Activated effector memory CD4-positive, alpha-beta T cell treated with anti-CD3 and anti-CD28 coated beads, Interleukin-2, amount 50 U/mL, for 16 hours (primary cell): Measurements from ENCODE around the gene SUFU.

Experiments
- DNase-seq: peaks from one replicate; pipeline ENCODE4 v3.0.0-alpha.2; 2020

Gene SUFU

DNA sequence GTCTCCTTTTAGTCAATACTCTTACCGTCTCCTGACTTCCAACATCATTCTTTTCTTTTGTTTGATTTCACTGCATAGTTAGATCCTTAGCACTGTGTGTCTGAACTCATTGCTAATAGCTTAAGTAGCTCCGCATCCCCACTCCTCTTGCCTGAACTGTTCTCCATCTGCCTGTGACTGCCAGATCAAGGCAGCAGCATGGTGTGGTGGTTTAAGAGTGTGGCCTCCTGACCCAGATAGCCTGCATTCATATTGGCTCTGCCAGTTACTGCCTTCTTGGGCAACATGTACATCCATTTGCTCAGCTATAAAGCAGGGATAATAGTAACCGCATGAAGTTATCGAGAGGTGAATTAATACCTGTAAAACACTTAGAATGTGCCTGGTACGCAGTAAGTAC is 50.8 kb downstream of the SUFU start:
- peak; percentile 9 for DNase-seq

DNA sequence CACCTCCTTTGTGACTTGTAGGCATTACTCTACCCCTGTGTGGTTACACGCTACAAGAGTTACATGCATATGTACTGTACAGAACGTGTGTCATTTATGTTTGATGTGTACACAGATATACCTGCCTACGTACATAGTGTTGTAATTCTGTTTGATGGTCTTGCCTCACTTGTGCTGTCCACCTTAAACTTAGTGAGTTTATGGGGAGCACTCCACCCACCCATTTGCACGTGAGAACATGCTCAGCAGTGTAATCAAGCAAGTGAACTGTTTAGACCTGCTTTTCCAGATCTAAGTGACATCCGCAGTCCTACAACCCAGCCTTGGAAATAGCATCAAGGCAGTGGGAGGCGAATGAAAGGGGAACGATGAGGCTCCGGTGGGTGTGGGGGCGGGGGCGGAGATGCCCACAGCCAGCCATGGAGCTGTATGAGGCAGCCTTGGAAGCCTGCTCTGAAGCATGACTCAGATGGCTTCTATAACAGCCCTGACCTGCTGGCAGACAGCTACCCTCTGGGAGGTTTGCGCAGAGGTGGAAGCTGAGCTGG is 52.1 kb downstream of the SUFU start:
- peak; percentile 42 for DNase-seq

DNA sequence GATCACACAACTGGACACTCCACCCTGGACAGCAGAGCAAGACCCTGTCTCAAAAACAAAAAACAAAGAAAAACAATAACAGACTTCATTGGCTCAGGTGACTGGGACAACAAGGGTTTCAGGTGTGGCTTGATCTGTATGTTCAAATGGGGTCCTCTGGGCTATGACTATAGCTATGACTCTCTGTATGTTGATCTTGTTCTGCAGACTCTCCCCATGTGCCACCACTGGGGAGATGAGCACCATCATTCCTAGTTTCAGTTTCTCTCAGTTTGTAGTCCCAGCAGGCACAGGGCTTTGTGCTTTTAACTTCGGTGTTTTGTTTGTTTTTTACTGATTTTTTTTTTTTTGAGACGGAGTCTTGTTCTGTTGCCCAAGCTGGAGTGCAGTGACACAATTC is 53.8 kb downstream of the SUFU start:
- DNase-seq, result no peak

DNA sequence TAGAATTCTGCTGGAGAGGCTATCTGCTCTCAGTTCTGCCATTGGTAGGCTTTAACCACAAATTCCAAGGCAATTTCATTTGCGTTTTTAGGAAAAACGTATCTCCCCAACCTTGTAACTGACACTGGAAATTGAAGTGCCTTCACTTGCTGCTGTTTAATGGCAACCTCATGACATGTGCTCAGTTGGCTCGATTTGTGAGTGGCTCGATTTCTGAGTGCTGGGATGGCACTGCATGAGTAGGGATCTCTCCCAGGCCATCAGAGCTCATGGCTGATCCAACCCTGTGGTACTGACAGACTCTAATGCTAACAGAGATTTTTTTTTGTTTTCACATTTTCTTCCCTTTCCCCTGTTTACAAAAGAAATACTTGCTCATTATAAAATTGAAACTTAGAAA is 56.0 kb downstream of the SUFU start:
- DNase-seq, result no peak

DNA sequence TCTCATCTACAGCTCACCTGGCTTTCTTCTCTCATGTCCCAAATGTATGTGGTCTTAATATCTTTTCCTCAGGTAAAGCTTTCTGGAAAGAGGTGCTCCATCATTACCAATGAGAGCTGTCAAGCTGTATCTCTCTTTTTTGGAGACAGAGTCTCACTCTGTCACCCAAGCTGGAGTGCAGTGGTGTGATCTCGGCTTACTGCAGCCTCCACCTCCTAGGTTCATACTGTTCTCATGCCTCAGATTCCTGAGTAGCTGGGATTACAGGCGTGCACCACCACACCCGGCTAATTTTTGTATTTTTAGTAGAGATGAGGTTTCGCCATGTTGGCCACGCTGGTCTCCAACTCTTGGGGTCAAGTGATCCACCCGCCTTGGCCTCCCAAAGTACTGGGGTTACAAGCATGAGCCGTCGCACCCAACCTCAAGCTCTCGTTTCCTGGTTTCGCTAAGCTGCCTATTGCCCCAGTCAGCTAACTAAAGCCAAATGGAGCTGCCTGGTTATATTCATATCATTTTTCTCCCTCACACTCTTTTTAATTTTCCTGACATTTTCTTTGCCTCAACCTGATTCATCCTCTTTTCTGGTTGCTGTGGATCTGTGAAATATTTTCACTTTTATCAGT is 60.5 kb downstream of the SUFU start:
- no peak for DNase-seq

DNA sequence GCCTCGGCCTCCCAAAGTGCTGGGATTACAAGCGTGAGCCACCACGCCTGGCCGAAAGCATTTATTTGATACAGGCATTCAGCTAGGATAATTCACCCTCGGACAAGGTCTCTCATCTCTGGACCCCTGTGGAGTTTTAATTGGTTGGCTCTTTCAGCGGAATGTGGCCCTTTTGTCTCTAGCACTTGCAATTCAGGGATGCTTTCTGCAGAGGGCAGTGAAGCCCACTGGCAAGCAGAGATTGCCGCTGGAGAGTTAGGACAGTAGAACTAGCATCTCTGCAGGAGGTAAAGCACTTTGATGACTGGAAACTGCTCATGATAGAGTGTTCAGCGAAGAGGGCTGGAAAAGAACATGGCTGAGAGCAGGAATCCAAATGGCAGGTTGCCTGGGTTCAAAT is 62.0 kb downstream of the SUFU start:
- DNase-seq, result no peak

DNA sequence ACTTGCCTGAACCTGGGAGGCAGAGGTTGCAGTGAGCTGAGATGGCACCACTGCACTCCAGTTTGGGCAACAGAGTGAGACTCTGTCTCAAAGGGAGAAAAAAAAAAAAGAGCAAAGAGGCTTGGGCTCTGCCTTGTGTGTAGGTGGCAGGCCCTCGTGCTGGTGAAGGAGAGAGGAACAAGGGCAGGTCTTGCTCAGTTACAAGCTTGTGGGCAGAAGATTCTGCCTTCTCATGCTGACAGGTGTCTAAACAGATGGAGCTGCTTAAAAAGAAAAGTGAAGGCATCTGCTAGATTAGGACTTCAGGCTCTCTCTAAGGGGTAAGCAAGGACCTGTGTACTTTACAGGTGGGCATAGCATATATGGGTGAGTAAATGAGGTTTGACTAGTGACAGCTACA is 75.0 kb downstream of the SUFU start:
- DNase-seq, result no peak

DNA sequence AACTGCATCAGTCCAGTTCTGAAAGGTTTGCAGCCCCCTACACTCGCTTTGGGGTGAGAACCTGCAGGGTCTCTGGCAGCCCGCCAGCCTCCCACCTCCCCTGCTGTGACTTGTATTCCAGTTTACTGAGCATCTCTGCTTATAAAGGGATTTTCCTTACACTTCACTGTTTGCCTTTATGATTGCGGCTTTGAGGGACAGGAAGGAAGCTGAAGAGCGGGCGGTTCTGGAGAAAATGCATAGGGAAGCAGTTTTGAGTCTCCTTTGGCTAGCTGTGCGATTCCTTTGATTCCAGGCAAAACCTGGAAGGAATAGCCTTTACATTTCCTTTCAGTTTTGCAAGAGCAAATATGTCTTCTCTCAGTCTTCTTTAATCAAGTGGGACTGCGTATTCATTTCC is 75.6 kb downstream of the SUFU start:
- DNase-seq, result no peak

DNA sequence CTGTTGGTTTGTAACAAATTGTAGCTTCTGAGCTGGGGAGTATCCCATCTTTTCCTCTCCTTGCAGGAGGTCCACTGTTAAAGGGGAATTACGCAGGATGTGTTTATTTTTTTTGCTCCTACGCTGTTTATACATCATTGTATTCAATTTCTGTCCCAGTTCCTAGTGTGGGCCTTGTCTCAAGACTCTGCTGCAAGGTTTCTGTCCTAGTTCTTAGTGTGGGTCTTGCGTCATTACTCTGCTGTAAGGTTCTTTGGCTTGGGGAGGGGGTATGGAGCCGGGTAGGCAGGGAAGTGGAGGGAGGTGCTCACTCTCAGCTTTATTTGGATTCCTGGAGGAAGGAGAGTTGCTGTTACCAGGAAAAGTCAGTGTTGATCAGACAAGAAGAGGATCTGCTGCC is 76.5 kb downstream of the SUFU start:
- no peak for DNase-seq

DNA sequence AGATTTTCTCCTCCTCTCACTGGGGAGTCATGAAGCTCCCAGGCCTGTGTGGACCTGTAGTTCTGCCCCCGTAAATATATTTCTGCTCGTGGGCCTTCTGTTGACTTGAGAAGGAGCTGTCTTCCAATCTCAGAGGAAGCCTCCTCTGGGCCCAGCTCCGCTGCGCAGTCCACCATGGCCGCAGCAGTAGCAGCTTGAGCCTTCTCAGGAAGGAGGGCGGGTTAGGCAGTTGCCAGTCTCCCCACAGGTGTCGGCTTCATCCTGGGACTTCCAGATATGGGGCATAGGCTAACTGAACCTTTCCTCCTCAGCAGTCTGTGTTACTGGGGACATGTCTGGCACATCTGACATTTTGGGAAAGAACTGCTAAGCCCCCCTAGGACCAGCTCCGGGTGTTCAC is 77.6 kb downstream of the SUFU start:
- DNase-seq, result no peak

DNA sequence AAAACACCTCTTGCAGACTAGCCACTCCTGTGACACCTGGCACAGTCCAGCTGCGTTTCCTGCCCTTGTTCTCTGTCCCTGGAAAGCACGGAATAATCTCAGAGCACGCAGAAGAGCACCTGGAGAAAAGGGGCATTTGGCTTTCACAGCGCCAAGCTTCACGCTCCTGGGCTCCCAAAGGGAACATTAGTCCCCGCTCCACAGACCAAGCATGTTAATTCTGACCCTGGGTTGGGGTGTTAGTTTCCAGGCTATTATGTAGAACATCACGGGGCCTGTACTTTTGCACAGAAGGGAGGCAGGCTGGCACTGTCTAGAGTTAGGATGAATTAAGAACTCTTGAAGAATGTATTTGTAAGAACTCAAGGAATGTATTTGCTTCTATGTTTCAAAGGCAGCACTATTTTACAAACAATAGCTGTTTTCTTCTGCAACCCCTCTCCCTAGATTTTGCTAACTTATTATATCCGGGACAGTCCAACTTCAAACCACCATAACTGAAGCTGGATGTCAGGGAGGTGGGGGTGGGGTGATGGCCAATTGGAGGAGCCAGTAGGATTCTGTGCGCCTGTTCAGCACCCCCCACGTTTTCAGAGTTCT is 78.3 kb downstream of the SUFU start:
- no peak for DNase-seq

DNA sequence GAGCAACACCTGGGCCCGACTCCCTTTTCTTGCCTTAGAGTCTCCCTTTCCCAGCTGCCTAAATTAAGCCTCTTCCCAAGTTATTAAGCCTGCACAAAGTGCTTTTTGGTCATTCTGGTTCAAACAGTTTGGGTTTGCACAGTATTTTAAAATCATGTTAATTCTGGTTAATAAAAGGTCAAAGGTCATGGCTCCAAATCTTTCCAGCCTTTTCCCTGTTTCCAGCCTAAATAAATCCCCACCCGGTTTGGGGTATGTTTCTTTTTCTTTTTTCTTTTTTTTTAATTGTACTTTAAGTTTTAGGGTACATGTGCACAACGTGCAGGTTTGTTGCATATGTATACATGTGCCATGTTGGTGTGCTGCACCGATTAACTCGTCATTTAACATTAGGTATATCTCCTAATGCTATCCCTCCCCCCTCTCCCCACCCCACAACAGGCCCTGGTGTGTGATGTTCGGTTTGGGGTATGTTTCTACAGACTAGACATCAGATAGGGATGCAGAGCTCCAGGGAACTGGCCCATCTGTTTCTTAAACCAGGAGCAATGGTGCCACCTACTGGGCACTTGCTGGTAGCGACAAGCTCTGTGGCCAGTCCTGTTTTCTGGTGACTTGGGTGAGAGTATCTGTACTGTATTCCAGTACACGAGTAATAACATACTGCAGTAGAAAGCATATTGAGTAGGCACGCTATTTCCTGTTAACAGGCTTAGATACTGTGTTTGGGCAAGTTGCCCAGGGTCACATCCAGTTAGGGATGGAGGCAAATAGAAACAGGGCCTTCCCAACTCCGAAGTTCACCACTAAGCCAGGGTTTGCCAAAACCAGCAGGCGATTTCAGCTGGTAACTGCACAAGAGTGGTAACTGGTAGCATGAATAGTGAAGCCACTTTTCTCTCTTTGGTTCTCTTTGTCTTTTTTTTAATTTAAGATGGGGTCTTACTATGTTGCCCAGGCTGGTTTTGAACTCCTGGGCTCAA is 80.0 kb downstream of the SUFU start:
- peak; percentile 91 for DNase-seq

DNA sequence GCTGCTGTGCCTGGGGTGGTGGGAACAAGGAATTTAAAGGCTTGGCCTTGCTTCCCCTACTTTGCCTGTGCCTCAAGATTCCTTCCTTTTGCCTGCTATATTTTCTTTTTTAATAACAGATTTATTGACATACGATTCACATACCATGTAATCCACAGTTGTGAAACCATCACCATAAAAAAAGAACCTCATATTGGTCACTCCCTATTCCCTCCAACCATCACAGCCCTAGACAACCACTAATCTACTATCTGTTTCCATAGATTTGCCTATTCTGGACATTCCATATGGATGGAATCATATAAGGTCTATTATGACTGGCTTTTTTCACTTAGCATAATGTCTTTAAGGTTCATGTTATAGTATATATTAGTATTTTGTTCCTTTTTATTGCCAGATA is 81.3 kb downstream of the SUFU start:
- DNase-seq, result no peak

DNA sequence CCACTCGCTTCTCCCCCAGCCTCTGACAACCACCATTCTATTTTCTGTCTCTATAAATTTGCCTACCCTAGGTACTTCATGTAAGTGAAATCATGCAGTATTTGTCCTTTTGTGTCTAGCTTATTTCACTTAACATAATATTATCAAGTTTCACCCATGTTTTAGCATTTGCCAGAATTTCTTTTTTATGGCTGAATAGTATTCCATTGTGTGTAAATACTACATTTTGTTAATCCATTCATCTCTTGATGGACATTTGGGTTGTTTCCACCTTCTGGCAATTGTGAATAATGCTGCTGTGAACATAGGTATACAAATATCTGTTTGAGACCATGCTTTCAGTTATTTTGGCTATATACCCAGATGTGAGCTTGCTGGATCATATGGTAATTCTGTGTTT is 83.1 kb downstream of the SUFU start:
- no peak for DNase-seq

DNA sequence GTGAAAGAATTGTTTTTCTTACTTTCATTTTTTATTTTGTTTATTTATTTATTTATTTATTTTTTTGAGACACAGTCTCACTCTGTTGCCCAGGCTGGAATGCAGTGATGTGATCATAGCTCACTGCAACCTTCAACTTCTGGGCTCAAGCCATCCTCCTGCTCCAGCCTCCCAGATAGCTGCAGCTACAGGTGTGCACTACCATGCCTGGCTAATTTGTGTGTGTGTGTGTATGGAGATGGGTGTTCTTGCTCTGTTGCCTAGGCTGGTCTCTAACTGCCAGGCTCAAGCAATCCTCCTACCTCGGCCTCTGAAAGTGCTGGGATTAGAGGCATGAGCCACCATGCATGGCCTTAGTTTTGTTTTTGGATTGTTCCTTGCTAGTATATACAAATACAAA is 85.1 kb downstream of the SUFU start:
- no peak for DNase-seq

DNA sequence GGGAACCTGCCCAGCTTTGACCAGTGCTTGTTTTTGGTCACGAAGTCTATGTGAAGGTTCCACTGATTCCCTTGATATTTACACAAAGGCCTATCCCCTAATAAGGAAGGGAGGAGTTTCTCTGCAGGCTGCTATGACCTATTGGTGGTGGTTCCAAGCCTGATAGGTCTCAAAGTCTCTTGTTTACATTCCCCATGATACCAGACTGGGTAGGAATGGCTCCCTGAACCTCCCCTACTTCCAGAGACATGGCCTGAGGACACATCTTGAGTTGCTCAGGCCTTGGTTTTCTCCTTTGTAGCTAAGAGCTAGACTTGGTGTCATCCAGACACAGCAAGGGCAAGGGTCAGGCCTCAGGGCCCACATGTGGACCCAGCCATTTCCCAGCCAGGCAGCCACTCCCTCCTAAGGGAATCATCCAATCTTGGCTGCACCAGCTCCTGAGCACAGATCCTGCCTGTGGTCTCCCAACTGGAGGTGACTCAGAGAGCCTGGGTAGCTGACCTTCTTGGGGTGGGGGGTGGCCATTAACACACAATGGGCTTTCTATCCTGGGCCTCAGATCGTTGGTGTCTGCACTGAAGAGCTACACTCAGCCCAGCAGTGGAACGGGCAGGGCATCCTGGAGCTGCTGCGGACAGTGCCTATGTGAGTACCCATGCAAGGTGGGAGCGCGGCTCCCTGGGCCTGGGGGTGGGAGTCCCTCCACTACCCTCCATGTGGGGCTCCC is 89.5 kb downstream of the SUFU start:
- DNase-seq, result peak; percentile 54

DNA sequence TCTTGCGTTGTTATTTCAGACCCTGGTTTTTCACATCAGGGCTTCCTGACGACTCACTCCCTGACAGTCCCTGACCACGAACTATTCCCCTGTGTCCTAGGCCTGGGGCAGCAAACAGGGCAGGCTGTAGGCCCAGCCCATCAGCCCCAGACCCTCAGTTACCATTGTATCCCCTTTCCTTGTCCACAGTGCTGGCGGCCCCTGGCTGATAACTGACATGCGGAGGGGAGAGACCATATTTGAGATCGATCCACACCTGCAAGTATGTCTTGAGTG is 90.0 kb downstream of the SUFU start:
- DNase-seq, result no peak

DNA sequence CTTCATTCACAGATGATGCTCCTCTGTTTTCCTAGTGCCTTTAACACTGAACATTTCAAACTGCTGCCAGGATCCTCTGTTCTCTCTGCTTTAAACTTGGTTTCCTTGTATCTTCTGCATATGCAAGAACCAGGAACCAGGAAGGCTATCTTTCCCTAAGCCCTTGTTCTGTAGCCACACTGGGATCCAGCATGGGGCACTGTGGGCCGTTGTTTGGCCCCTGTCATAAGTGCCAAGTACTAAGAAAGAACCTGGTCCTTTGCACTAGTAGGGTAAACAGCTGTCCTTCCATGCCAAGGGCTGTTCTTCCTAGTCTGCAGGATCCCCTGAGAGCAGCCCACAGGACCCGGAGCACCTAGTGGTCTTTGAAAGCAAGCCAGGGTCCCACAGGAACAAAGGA is 91.5 kb downstream of the SUFU start:
- DNase-seq, result no peak

DNA sequence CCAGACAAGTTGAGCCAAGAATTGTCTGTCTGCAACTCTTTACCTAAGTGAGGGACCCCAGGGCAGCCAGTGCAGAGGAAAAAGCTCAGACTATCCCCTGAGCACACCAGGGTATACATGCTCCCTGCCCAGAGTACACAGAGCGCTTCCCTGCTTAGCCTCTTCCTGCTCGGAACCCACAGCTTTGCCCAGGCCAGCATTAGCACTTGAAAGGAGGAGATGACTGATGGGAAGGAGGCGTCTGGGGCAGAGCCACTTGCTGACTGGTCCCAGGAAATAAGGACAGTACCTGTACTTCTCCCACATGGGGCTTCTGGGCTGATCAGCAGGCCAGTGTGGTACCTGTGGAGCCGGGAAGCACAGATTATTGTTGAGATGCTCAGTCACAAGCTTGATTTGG is 92.1 kb downstream of the SUFU start:
- DNase-seq, result no peak

DNA sequence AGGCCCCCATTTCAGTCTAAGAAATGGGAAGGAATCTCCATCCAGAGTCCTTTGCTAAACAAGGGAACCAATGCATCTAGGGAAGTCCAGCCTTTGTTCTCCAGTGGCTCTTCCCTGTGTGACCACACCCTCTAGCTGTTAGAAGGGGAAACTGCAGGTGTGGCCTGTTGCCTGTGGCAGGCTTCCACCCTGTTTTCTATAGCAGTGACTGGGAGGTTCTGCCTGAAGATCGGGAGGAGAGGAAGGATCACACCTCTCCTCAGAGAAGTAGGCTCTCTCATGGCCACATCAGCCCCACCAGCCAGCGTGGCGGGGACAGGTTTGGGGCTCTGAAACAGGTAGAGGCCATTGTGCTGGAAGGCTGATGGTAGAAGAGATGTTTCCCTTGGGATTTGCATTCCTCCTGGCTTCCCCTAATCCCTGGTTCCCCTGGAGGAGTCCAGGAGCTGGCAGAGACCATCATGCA is 92.8 kb downstream of the SUFU start:
- peak; percentile 66 for DNase-seq

DNA sequence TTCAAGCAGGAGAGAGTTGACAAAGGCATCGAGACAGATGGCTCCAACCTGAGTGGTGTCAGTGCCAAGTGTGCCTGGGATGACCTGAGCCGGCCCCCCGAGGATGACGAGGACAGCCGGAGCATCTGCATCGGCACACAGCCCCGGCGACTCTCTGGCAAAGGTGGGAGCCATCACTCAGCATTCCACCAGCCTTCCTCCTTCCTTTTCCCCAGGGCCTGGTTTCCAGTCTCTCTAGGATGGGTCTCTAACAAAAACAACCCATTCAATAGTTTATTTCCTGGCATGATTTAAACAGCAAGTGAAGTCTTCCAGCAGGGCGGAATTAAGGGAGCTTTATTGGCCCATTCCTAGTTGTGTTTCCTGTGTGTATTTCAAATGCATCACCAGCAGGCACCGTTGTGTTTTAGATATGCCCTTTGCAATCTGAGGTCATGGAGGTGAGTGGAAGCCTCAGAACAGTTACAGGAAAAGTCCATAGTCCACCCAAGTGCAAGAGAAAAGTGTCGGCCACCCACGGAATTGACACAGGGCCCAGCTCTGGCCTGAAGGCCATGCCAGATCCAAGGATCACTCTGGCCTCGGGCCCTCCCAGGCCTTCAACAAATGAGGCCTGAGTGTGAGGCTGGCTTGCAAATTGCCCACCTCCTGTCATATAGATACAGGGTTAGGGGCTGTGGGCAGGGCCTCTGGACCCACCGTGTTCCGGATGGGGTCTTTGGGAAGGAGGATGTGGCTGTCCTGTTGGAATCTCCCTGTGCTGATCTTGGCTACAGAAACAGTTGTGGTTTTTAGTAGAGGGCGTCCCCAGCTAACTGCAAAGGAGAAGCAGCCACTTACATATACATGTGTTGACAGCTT is 93.6 kb downstream of the SUFU start:
- DNase-seq, result no peak

DNA sequence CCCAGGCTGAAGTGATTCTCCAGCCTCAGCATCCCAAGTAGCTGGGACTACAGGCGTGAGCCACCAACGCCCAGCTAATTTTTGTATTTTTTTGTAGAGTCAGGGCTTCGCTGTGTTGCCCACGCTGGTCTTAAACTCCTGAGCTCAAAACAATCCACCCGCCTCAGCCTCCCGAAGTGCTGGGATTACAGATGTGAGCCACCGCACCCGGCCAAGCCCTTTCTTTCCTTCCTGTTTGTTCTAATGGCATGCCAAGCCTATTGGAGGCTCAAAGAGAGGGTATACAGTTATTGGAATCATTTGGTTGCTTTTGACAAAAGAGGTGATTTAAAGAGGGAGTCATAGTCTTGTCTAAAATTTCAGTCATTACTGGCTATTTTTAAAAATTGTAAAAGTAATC is 94.5 kb downstream of the SUFU start:
- DNase-seq, result no peak
